CD4-positive, alpha-beta T cell treated with Interleukin-10 for 1 hour (primary cell): ENCODE results near the gene SULT1C3.

ENCODE experiments used
- DNase-seq: peaks from one replicate; pipeline ENCODE4 v3.0.0-alpha.2; 2020

Gene SULT1C3

DNA sequence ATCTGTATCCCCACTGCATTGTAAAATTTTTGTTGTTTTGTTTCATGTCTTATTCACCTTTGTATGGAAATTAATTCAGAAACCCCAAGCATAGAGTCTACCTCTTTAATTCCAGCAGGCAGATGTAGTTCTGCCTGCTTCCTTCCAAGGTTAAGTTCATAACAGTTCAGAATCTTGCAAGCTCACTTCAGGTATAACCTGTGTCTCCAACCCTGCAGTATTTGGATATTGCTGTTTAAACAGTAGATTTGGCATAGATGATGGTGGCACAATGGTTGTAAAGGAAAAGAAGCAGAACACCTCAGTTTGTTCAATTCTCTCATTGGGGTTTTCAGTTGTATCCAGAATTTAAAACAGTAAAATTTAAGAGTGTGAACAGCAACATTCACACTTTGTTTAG, 70.1 kb downstream of the SULT1C3 start:
- DNase-seq: no peak
